ENCODE data around the gene SLC35E3. TPM values are rescaled to one million over a fixed set of nuclear protein-coding genes. Genes with fewer than 3 reads are reported as not detected.

Gene SLC35E3
- total RNA-seq, 1 experiment from 2014 or later, result 25.0 TPM

GRCh38 chr12:68745376-68745903 is 536 bp upstream of the SLC35E3 start:
- intact Hi-C loops (cut with micrococcal nuclease; ENCODE audit: unreplicated experiment), result no loop called here
- Histone ChIP-seq H3K36me3 (ENCODE audit: control insufficient read depth, insufficient read depth, low read length) (no peaks in the 10 kb centered on the region), H3K9me3 (no peaks in the 10 kb centered on the region), H3K4me3 (ENCODE audit: low read depth, low read length) (peak overlapping the region; percentile 65), H3K27me3 (replicated peaks; ENCODE audit: control insufficient read depth, insufficient read depth, low read length) (no peaks in the 10 kb centered on the region), H3K4me1 (no peaks in the 10 kb centered on the region; the same call in 1 of the 2 replicates)
- DNase-seq, result no peak
- Mint-ChIP-seq H3K4me3 (ENCODE audit: unreplicated experiment) (peak overlapping the region; percentile 92), H3K4me1 (ENCODE audit: low read depth, unreplicated experiment) (peaks cover 6% of the 10 kb centered on the region), H3K27ac (ENCODE audit: unreplicated experiment) (peak overlapping the region; percentile 88), H3K9me3 (ENCODE audit: unreplicated experiment) (no peaks in the 10 kb centered on the region), H3K36me3 (ENCODE audit: insufficient read depth, unreplicated experiment) (peaks cover 36% of the 10 kb centered on the region), H3K27me3 (ENCODE audit: insufficient read depth, unreplicated experiment) (no peaks in the 10 kb centered on the region)
- no peak for TF ChIP-seq CTCF (IDR thresholded peaks at IDR 0.05; ENCODE audit: insufficient read depth in 1 of 2, low read depth in 1 of 2, low read length in 1 of 2, severe bottlenecking in 1 of 2, unreplicated experiment in 1 of 2)
- ChIA-PET POLR2A (interaction anchor here (1.4 to 1.6 kb wide), 2 partner anchors 62 to 63 kb away, joined by 5 to 8 read pairs; partner anchors contain the start of gene MDM2), CTCF (interaction anchor here (1.3 kb wide), 1 partner anchor 63 kb away, joined by 7 read pairs; the partner anchor contains the start of gene MDM2)
- TSS peak; percentile 55 for BruUV-seq (replicated peaks)

GRCh38 chr12:68746572-68747180 is 700 bp downstream of the SLC35E3 start:
- DNase-seq, result peak; percentile 56 to 58
- ChIA-PET CTCF (interaction anchor here (0.6 to 1.3 kb wide), 3 partner anchors 34 to 62 kb away, joined by 4 to 7 read pairs (median 7); partner anchors contain the start of gene MDM2), POLR2A (interaction anchor here (0.8 to 1.6 kb wide), 3 partner anchors 14 to 62 kb away, joined by 5 to 8 read pairs (median 7); partner anchors contain the start of gene MDM2)
- intact Hi-C loops (cut with micrococcal nuclease; ENCODE audit: unreplicated experiment), result loop anchor here (1.0 kb wide), 1 partner anchor 62 kb away; the partner anchor contains the start of gene MDM2
- H3K9me3 ChIP-seq, result no peaks in the 10 kb centered on the region
- H3K36me3 ChIP-seq (ENCODE audit: control insufficient read depth, insufficient read depth, low read length), result no peaks in the 10 kb centered on the region
- H3K9me3 Mint-ChIP-seq (ENCODE audit: unreplicated experiment), result no peaks in the 10 kb centered on the region
- peak overlapping the region; percentile 92 for H3K4me3 Mint-ChIP-seq (ENCODE audit: unreplicated experiment)
- H3K4me3 ChIP-seq (ENCODE audit: low read depth, low read length), result peak overlapping the region; percentile 65
- no peaks in the 10 kb centered on the region for H3K27me3 ChIP-seq (replicated peaks; ENCODE audit: control insufficient read depth, insufficient read depth, low read length)
- H3K27ac Mint-ChIP-seq (ENCODE audit: unreplicated experiment), result peak overlapping the region; percentile 88
- no peaks in the 10 kb centered on the region for H3K27me3 Mint-ChIP-seq (ENCODE audit: insufficient read depth, unreplicated experiment)
- no TSS peak for BruUV-seq (replicated peaks)
- H3K4me1 ChIP-seq, result no peaks in the 10 kb centered on the region; the same call in 1 of the 2 replicates
- no peak for TF ChIP-seq CTCF (IDR thresholded peaks at IDR 0.05; ENCODE audit: insufficient read depth in 1 of 2, low read depth in 1 of 2, low read length in 1 of 2, severe bottlenecking in 1 of 2, unreplicated experiment in 1 of 2)
- H3K36me3 Mint-ChIP-seq (ENCODE audit: insufficient read depth, unreplicated experiment), result peaks cover 26% of the 10 kb centered on the region
- H3K4me1 Mint-ChIP-seq (ENCODE audit: low read depth, unreplicated experiment), result peaks cover 6% of the 10 kb centered on the region

GRCh38 chr12:68749443-68749842 is 3.5 kb downstream of the SLC35E3 start:
- CTCF ChIA-PET, result no interaction called here
- H3K4me1 Mint-ChIP-seq (ENCODE audit: low read depth, unreplicated experiment), result peaks cover 6% of the 10 kb centered on the region
- no peak overlapping the region for H3K4me3 ChIP-seq (ENCODE audit: low read depth, low read length)
- no peaks in the 10 kb centered on the region for H3K9me3 ChIP-seq
- TF ChIP-seq CTCF (IDR thresholded peaks at IDR 0.05; ENCODE audit: insufficient read depth in 1 of 2, low read depth in 1 of 2, low read length in 1 of 2, severe bottlenecking in 1 of 2, unreplicated experiment in 1 of 2), result no peak
- intact Hi-C loops (cut with micrococcal nuclease; ENCODE audit: unreplicated experiment), result no loop called here
- H3K4me3 Mint-ChIP-seq (ENCODE audit: unreplicated experiment), result no peak overlapping the region
- H3K27me3 ChIP-seq (replicated peaks; ENCODE audit: control insufficient read depth, insufficient read depth, low read length), result no peaks in the 10 kb centered on the region
- BruUV-seq (replicated peaks), result no TSS peak
- no peaks in the 10 kb centered on the region for H3K9me3 Mint-ChIP-seq (ENCODE audit: unreplicated experiment)
- no peaks in the 10 kb centered on the region for H3K36me3 ChIP-seq (ENCODE audit: control insufficient read depth, insufficient read depth, low read length)
- H3K27me3 Mint-ChIP-seq (ENCODE audit: insufficient read depth, unreplicated experiment), result no peaks in the 10 kb centered on the region
- H3K4me1 ChIP-seq, result no peaks in the 10 kb centered on the region; the same call in 1 of the 2 replicates
- no peak for DNase-seq
- POLR2A ChIA-PET, result no interaction called here
- H3K36me3 Mint-ChIP-seq (ENCODE audit: insufficient read depth, unreplicated experiment), result peaks cover 25% of the 10 kb centered on the region
- H3K27ac Mint-ChIP-seq (ENCODE audit: unreplicated experiment), result no peak overlapping the region

Data from Caco-2 (cell line).